ENCODE results near the gene RUNX3.

The RUNX3 gene

GRCh38 chr1:24881034-24881433 lies 49.0 kb downstream of the RUNX3 start:
- no peak for DNase-seq (ENCODE audit: low spot score)

DNA sequence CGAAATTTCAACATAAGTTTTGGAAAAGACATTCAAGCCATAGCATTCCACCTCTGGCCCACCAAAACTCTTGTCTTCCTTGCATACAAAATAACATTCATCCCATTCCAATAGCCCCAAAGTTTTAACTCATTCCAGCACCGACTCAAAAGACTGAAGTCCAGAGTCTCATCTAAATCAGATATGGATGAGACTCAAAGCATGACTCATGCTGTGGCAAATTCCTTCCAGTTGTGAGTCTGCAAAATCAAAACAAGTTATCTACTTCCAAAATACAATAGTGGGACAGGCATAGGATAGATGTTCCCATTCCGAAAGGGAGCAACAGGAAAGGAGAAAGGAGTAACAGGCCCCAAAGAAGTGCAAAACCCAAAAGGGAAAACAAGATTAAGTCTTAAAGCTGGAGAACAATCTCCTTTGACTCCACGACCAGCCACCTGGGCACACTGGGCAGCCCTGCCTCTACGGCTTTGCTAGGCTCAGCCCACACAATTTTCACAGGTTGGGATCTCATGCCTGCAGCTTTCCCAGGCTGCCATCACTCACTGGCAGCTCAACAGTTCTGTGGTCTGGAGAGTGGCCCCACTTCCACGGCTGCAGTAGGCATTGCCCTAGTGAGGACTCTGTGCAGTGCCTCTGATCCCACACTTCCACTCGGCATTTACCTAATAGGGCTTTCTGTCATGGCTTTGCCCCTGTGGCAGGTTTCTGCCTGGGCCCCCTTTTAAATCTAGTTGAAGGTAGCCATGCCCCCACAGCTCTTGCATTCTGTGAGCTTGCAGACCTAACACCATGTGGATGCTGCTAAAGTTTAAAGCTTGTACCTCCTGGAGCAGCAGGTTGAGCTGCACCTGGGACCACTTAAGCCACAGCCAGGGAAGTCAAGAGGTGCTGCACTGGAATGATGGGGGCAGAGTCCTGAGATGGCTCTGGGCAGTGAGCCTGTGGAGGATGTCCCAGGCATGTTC lies 51.0 kb downstream of the RUNX3 start:
- no peak for DNase-seq (ENCODE audit: low spot score)

- DNase-seq (ENCODE audit: low spot score) = no peak
These were observed 52.0 kb downstream of the RUNX3 start for GRCh38 chr1:24878045-24878444.

DNA sequence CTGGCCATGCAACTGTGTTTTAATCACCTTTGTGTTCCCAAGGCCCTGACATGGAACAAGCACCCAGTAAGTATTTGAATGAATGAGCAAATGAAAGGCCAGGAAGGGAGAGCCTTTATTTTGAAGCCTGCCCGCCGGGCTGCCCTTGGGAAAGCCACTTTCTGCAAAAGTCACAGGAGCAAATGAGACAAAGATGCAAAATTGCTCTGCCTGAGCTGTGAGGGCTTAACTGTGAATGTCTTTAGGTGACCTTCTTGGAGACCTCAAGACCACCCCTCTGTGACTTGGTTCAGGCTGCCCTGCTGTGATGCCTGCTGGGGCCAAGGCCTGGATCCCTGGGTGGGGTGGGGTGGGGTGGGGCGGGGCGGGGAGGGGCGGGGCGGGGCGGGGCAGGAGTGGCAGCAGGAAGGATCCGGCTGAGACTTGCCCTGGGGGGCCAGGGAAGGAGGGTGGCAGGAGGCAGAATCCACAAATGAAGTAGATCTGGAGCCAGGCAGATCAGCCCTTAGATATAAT lies 54.0 kb downstream of the RUNX3 start:
- no peak for DNase-seq (ENCODE audit: low spot score)

DNA sequence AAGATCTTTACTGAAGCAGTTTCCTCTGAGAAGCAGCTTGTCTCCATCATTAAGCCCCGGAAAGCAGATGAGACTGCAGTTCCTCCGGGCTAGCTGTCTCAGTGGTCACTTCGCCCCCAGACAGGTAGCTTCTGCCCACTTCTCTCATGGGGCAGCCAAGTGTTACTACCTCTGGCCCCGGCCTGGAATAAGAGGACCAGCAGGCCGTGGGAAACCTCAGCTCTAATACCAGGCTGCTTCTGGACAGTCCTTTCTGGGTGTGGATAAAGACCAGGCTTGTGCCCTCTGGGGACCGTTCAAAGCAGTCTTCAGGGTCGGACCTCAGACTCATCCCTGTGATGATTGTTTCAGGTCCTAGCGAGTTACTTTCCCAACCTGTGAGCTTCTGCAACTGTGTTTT lies 54.8 kb downstream of the RUNX3 start:
- DNase-seq (ENCODE audit: low spot score) = no peak

DNA sequence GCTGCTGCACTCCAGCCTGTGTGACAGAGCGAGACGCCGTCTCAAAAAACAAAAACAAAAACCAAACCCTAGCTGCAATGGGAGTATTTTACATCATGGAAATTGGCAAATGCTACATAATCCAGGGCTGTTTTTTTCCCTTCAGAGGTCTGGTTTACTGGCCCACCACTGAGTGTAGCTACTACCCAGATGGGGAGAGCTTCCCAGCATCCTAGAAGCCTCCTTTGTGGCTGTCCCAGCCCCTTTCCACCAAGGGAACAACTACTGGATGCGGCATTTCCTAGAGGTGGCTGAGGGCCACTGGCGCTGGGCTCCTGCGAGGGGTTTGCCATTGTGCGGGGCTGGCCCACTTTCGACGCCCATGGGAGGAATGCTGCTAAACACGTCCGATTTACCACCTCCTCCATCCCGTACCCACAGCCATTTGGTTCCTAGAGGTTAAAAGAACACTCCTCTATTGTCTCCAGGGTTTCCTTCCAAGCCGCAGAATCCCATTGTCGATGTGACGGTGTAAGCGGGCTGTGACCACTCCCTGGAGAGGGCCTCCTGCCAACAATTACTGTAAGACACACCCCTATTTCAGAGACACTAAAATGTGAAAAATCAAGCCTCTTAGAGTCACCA lies 55.4 kb downstream of the RUNX3 start:
- no peak for DNase-seq (ENCODE audit: low spot score)

- no peak for DNase-seq (ENCODE audit: low spot score)
These were observed 56.0 kb downstream of the RUNX3 start for GRCh38 chr1:24874056-24874455.

DNA sequence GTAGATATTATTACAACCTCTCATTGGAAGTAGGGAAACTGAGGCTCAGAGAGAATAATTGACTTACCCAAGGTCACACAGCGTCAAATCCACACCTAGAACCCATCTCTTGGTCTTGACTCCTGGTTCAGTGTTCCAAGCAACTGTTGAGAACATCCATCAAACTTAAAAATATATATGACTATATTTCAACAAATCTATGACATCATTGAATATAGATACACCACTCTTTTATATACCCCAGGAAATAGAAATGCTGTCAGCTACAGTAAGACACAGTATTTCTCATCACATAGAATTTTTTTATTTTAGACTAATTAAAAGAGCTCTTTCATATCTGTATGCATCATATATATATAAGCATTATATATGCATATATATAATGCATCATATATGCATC lies 56.9 kb downstream of the RUNX3 start:
- DNase-seq (ENCODE audit: low spot score) = no peak

DNA sequence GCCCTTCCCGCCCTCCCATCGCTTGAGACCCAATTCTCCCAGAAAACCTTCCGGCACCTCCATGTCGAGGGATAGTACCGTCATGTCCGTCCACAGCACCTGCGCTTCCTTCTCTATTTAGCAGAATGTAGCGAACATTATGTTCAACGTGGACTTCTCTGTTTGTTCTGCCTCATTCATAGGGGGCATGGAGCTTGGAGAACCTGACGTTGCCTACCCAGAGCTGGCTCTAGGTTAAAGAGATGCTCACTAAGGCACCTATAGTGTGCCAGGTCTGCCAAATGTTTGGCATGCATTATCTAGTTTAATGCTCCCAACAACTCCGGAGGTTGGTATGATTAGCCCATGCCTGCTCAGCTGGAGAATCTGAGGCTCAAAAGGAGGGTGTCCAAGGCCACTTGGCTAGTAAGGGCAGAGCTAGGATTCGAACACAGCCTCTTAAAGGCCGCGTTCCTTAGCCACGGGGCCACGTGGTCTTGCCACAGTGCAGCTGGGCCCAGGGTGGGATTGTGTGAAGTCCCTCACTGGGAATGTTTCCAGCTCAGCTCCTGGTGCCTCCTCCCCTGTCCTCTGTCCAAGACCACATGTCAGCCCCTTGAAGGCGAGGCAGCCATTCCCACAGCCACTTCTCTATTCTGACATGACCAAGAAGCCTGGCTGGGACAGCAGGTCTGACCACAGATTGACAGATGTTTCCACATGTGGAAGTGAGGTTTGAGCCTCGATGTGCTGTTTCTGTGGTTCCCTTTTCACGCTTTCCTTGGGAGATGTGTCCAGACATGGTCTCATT lies 57.8 kb downstream of the RUNX3 start:
- DNase-seq (ENCODE audit: low spot score) = no peak

DNA sequence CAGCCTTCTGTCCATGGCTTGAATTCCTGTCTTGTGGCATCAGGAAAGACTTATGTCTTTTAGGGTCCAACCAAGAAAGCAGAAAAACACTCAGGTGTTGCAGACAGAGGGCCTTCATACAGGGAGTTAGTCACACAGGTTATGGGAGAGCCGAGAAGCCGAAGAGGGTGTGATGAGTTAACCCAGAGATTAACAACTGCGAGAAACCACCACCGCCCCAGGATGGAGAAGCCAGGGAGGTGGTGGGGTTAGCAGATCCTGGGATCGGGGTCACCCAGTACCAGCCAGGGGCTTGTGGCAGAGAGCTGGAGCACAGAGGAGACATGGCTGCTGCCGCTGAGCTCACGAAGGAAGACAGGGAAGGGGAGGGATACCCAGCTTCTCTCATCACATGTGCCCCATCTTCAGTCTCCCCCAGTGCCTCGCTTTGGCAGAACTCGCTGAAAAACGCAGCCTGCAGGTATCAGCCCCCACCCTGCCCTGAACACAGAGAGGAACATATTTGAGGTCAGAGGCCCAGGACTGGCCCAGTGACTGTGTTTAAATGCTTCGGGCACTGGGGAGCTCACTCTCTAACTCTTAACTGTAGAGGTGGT lies 58.7 kb downstream of the RUNX3 start:
- DNase-seq (ENCODE audit: low spot score) = no peak

GRCh38 chr1:24870551-24871195 lies 59.4 kb downstream of the RUNX3 start:
- DNase-seq (ENCODE audit: low spot score) = no peak

DNA sequence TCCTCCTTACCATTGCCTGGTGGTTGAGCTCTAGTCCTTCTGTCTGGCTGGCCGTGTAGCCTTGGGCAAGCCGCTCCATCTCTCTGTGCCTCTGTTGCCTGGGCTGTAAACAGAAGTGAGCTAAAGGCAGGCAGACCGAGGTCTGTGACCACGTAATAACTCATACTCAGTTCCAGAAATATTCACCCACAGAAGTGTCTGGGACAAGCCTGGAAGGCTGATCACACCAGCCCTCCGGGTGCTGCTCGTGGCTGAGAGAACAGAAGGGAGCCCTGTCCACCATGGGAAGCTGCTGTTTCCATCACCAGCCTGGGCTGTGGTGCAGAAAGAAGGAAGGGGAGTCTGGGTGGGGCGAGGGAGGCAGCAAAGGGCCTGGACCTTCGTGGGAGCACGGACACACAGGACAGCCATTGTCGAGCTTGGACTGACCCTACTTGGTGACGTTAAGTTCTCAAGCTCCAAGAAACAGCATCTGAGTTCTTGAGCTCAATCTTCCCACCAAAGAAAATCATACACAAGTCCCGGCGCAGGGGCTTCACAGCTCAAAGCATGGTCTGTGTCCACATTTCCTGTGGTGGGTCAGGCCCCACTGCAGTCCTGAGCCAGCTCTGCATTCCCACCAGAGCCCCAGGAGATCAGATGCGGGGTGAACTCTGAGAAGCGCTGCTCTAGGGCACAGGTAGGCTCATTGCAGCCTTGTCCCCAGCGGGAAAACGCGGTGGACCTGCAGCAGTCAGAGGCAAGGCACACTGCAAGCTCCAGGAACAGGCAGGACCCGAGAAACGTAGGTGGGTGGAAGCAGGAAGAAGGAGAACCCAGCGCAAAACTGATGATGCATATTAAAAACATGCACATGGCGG lies 61.8 kb downstream of the RUNX3 start:
- DNase-seq (ENCODE audit: low spot score) = no peak

DNA sequence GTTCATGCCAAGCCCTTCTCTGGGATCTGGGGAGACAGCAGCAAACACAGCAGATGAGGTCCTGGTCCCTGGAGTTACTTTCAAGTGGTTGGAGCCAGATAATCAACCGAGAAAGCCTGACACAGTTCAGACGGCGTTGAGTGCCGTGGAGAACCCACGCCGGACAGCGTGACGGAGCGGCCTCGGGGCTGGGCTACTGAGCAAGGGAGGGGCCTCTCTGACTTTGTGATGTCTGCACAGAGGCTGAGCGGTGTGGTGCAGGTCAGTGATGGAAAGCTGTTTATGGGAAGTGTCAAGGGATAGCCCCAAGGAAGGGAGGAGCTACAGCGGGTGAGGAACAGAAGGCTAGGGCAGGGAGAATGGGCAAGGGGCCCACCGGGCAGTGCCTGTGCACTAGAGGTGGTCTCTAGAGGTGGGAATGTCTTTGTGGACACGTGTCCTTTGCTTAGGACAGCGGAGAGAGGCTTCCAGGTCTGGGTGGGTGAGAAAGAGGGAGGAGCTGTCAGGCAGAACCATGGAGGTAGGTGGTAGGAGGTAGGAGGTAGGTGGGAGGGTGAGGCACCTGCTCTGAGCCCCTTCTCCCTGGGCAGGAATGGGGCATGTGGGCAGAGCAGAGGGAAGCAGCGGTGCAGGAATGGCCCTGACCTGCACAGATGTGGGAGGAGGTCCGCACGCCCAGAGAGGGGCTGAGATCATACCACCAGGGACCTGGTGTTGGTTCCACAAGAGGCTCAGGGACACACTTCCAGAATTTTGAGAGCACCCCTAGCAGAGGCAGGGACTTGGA lies 62.8 kb downstream of the RUNX3 start:
- DNase-seq (ENCODE audit: low spot score) = no peak

- DNase-seq (ENCODE audit: low spot score) = no peak
These were observed 63.6 kb downstream of the RUNX3 start for GRCh38 chr1:24866211-24867083.

DNA sequence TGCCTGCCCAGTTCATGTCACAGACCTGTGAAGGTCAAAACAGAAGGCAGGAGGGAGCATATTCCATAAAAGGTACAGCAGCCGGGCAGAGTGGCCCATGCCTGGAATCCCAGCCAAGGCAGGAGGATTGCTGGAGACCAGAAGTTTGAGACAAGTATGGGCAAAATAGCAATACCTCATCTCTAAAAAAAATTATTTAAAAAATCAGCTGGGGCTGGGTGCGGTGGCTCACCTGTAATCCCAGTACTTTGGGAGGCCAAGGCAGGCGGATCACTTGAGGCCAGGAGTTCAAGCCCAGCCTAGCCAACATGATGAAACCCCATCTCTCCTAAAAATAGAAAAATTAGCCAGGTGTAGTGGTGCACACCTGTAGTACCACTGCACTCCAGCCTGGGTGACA lies 64.5 kb downstream of the RUNX3 start:
- no peak for DNase-seq (ENCODE audit: low spot score)

- DNase-seq (ENCODE audit: low spot score) = no peak
These were observed 64.9 kb downstream of the RUNX3 start for GRCh38 chr1:24865168-24865567.

DNA sequence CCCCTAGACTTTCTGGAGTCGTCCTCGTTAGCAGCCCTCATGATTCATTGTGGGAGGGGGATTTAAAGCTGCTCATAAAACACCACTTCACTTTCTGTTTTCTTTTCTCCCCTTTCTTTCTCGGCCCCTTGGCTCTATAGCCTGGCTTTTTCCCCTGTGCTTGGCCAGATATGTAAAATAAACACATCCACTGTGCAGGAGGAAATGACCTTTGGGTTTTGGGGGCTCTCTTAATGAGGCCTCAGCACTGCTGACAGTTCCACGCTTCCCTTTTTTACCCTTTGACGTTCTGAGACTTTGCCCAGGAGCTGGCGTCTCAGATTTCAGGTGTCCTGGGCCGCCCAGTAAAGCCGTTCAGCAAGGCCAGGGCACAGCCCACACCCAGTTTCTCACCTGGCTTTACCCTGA lies 65.7 kb downstream of the RUNX3 start:
- no peak for DNase-seq (ENCODE audit: low spot score)

GRCh38 chr1:24862775-24863483 lies 67.1 kb downstream of the RUNX3 start:
- DNase-seq (ENCODE audit: low spot score) = no peak
